DND-41 (cell line): Measurements from ENCODE around the gene AARS1.
"Not testable (repeated sequence)": the region's sequence is repeated elsewhere in the genome, so short reads cannot be mapped to it uniquely, and the experiment has no call there.

Experiments used
- ATAC-seq: fragments of 200-7000 bp; cut with Tn5 transposase; 3 replicates; pipeline ENCODE4 v1.9.1; 2021; ENCODE audit warnings: low read depth; ENCODE audit not compliant: insufficient read depth
- DNase-seq: peaks from one replicate; pipeline ENCODE4 v3.0.0-alpha.2; 2020
- H2AFZ ChIP-seq: 2 replicates; pipeline ENCODE4 v1.6.0; 2012; ENCODE audit warnings: low read depth, low read length
- H3K27ac ChIP-seq: 2 replicates; pipeline ENCODE4 v1.5.1; 2012; ENCODE audit warnings: low read length, inconsistent platforms
- H3K27me3 ChIP-seq: fragments of 200-600 bp; sonication (generic); 2 replicates; pipeline ENCODE4 v1.6.0; 2012; ENCODE audit warnings: low read length, mild to moderate bottlenecking, inconsistent platforms; ENCODE audit not compliant: insufficient read depth, poor library complexity
- H3K36me3 ChIP-seq: 2 replicates; pipeline ENCODE4 v1.5.1; 2012; ENCODE audit warnings: low read length, inconsistent platforms; ENCODE audit not compliant: insufficient read depth
- H3K4me1 ChIP-seq: 2 replicates; pipeline ENCODE4 v1.5.1; 2012; ENCODE audit warnings: mild to moderate bottlenecking, low read length; ENCODE audit not compliant: insufficient read depth
- H3K4me2 ChIP-seq: 2 replicates; pipeline ENCODE4 v1.6.0; 2012; ENCODE audit warnings: mild to moderate bottlenecking, moderate library complexity, low read length, inconsistent platforms; ENCODE audit not compliant: insufficient read depth
- H3K4me3 ChIP-seq, 2 experiments: fragments of 200-600 bp in 1 of 2; shearing (Covaris generic) in 1 of 2; 2 replicates each; pipeline ENCODE4 v1.5.1; 2012 to 2016; ENCODE audit warnings: inconsistent platforms in 2 of 2, low read length in 2 of 2, mild to moderate bottlenecking in 2 of 2, low read depth in 1 of 2, moderate library complexity in 1 of 2
- H3K79me2 ChIP-seq: 2 replicates; pipeline ENCODE4 v1.6.0; 2012; ENCODE audit warnings: low read length, inconsistent platforms; ENCODE audit not compliant: insufficient read depth
- H3K9ac ChIP-seq: 2 replicates; pipeline ENCODE4 v1.6.0; 2012; ENCODE audit warnings: low read depth, mild to moderate bottlenecking, inconsistent platforms, low read length, moderate library complexity
- H3K9me3 ChIP-seq: 2 replicates; pipeline ENCODE4 v1.5.1; 2012; ENCODE audit warnings: low read length, moderate library complexity, mild to moderate bottlenecking, inconsistent platforms; ENCODE audit not compliant: insufficient read depth, severe bottlenecking
- H4K20me1 ChIP-seq: 2 replicates; pipeline ENCODE4 v1.6.0; 2012; ENCODE audit warnings: low read length; ENCODE audit not compliant: insufficient read depth
- CTCF ChIP-seq: IDR thresholded peaks from 2 replicates; pipeline ENCODE4 v1.5.1; 2012; ENCODE audit warnings: borderline replicate concordance, low read length, moderate library complexity, mild to moderate bottlenecking; ENCODE audit not compliant: poor library complexity, severe bottlenecking; ENCODE audit errors: extremely low read depth
- EZH2 ChIP-seq: IDR thresholded peaks from 3 replicates; pipeline ENCODE4 v1.6.1; 2012; ENCODE audit warnings: borderline replicate concordance, low read depth, mild to moderate bottlenecking, moderate library complexity, low read length, inconsistent platforms; ENCODE audit not compliant: severe bottlenecking

Gene AARS1

GRCh38 chr16:70298988-70299938, 10.0 kb upstream of the AARS1 start, which contains the start of gene DDX19B:
TSS of gene DDX19B (plus strand) at chr16:70299186. CDS start at chr16:70299298, 112 bp downstream.
- Histone ChIP-seq H4K20me1 (no peaks in the 10 kb centered on the region), H3K4me1 (no peaks in the 10 kb centered on the region), H3K79me2 (no peaks in the 10 kb centered on the region), H3K4me3 (no peak within 1 kb of the TSS), H3K27ac (no peak within 1 kb of the TSS), H3K36me3 (no peaks in the 10 kb centered on the region), H3K9ac (no peak within 1 kb of the TSS), H2AFZ (0 out of 2 replicates have a peak within 1 kb of the TSS, but pooled peaks have one; percentile 16), H3K9me3 (peaks cover 13% of the 10 kb centered on the region), H3K4me2 (no peak within 1 kb of the TSS), H3K27me3 (no peaks in the 10 kb centered on the region)
- 0 out of 3 replicates have a peak, but pooled peaks have one; percentile 24 for ATAC-seq
- no peak for TF ChIP-seq EZH2
- TF ChIP-seq CTCF: no peak
- no peak for DNase-seq

GRCh38 chr16:70295634-70296033, 6.3 kb upstream of the AARS1 start:
- Histone ChIP-seq H3K9ac (no peak overlapping the region), H3K9me3 (peaks cover 2% of the 10 kb centered on the region), H3K27ac (no peak overlapping the region), H4K20me1 (no peaks in the 10 kb centered on the region), H2AFZ (no peak overlapping the region), H3K36me3 (no peaks in the 10 kb centered on the region), H3K27me3 (no peaks in the 10 kb centered on the region), H3K79me2 (no peaks in the 10 kb centered on the region), H3K4me3 (no peak overlapping the region), H3K4me2 (no peak overlapping the region), H3K4me1 (peaks cover under 1% of the 10 kb centered on the region; the same call in 1 of the 2 replicates)
- DNase-seq (no peak), ATAC-seq (no peak)
- TF ChIP-seq EZH2 (no peak), CTCF (no peak)

GRCh38 chr16:70294385-70295025, 5.2 kb upstream of the AARS1 start:
- Histone ChIP-seq H3K27me3 (no peaks in the 10 kb centered on the region), H3K9me3 (no peaks in the 10 kb centered on the region), H3K27ac (no peak overlapping the region), H4K20me1 (no peaks in the 10 kb centered on the region), H3K36me3 (no peaks in the 10 kb centered on the region), H3K4me1 (peaks cover 11% of the 10 kb centered on the region), H3K79me2 (peaks cover 3% of the 10 kb centered on the region; the same call in 1 of the 2 replicates), H3K9ac (no peak overlapping the region), H3K4me2 (no peak overlapping the region), H3K4me3 (no peak overlapping the region), H2AFZ (no peak overlapping the region)
- DNase-seq (no peak), ATAC-seq (no peak)
- no peak for TF ChIP-seq EZH2
- TF ChIP-seq CTCF: no peak

DNA sequence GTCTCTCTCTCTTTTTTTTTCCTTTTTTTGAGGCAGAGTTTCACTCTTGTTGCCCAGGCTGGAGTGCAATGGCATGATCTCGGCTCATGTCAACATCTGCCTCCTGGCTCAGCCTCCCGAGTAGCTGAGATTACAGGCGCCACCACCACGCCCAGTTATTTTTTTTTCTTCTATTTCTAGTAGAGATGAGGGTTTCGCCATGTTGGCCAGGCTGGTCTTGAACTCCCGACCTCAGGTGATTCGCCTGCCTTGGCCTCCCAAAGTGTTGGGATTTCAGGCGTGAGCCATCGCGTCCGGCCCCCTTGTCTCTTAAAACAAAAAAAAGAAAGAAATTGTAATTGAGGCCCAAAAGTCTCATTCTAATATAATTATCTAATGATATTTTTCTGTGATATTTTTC, 2.8 kb upstream of the AARS1 start:
- not testable (repeated sequence) for H3K27me3 ChIP-seq, H2AFZ ChIP-seq, ATAC-seq, H3K4me3 ChIP-seq, DNase-seq, H3K9ac ChIP-seq, H3K9me3 ChIP-seq, H3K4me2 ChIP-seq, H3K27ac ChIP-seq, H3K36me3 ChIP-seq, H4K20me1 ChIP-seq
- Histone ChIP-seq H3K4me1 (peaks cover 24% of the 10 kb centered on the region), H3K79me2 (peaks cover 24% of the 10 kb centered on the region)
